Upper lobe of left lung (tissue), 4 donors: ENCODE data around the gene RASGRP4.

Experiments used
- CTCF ChIP-seq, 6 experiments: fragments of 450-650 bp in 4 of 6; fragments of 200-600 bp in 2 of 6; sonication (generic) in 2 of 6; IDR thresholded peaks; one replicate each; pipeline ENCODE4 v1.5.1; 2016 to 2019; ENCODE audit warnings: antibody characterized with exemption in 6 of 6
- POLR2A ChIP-seq, 4 donors: fragments of 450-650 bp; IDR thresholded peaks; one replicate each; pipeline ENCODE4 v1.5.1; 2016 to 2017; ENCODE audit warnings: antibody characterized with exemption in 4 of 4, mild to moderate bottlenecking in 2 of 4

DNA sequence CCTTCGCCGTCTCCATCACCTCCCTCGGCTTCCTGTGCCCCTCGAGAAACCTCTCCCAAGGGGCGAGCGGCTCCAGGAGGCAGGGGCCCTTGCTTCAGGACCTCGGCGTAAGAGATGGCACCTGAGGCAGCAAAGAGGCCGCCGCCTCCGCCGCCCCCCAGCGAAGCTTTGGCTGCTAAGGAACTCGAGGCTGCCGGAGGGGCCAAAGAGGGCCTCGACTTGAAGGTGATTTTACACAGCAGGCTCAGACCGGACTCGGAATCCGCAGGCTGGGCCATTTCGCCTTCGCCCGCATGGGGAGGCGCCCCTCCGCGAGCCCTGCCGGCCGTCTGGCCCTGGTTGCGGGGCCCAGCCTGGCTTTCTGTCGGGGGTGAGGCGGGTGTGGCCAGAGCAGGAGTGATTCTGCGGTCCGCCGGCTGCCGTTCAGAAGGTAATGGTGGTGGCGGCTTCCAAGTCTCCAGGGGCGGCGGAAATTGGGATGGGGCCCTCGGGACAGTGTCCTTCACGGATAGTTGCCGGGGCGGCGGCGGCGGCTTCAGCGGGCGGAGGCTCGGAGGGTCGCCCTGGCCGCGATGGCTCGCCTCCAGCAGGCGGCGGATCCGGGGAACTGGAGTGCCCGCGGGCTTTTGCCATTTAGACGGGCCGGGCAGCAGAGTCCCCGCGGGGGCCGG, 39.6 kb downstream of the RASGRP4 start:
- TF ChIP-seq POLR2A (IDR thresholded peaks at IDR 0.05), result no peak
- TF ChIP-seq CTCF (IDR thresholded peaks at IDR 0.05), result no peak
